ENCODE data around the gene GRIK3. TPM values are rescaled to one million over a fixed set of nuclear protein-coding genes. Genes with fewer than 3 reads are reported as not detected.

Gene GRIK3
- total RNA-seq, 2 donors from 2014 or later: 0.46 to 1.9 TPM

DNA sequence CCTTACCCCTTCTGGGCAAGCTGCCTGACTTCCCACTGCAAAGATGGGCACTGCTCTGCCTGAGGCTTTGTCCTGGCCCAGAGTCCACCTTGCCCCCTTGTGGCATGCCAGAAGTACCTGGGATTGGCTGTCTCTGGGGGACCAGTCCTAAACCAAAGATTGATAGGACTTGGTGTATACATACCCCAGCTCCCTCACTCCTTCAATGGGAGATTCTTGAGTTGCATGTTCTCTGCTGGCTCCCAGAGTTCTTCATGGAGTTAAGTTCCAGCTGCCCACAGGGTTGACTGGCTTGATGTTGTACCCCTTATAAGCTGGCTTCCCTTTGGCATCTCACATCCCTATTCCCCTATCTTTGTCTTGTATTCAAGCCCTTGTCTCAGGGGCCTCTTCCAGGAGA is 244.8 kb downstream of the GRIK3 start:
- DNase-seq: no peak
- intact Hi-C loops (cut with DNase I, micrococcal nuclease): no loop called here
- ATAC-seq: no peak

DNA sequence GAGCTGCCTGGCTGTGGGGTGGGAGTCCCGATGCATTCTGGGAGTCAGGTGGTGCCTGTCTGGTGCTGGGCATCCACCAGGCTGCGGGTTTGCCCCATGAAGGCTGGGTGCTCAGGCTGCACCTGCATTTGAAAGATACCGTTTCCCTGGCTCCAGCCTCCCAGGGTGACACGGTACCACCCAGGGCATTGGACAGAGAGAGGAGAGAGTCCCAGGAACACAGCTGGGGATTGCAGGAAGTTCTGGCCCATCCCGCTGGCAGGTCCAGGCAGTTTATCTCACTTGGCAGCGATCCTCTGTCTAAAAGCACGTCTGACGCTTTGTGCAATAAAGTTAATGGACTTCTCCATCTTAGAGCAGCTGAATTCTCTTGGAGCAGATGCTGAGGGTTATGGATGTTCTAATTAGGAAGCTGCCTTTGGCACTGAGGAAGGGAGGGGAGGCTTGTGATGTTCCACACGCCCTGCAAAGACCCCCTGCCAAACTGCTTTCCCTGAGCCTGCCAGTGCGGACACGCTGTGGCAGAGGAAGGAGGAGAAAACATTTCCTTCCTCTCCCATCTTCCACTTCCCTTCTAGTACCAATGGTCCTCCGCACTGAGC is 246.9 kb downstream of the GRIK3 start:
- intact Hi-C loops (cut with DNase I, micrococcal nuclease): no loop called here
- ATAC-seq: no peak

DNA sequence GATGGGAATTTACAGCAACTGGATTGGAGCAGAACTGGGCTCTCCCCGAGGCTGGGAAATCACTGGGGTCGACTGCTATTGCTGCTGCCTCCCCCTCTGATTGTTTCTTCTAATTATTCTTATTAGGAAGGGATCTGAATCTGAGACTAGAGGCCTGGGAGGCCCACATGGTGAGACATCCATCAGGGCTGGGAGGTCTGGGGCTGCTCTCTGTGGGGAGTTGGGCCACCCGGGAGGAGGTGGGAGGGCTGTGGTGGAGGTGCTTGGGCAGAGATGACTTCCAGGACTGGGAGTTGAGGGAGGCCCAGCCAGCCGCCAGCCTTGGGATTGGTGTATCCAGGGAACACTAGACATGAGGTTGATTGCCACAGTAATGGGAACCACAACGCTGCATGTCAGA is 247.9 kb downstream of the GRIK3 start:
- ATAC-seq (no peak), DNase-seq (no peak)
- intact Hi-C loops (cut with DNase I, micrococcal nuclease): no loop called here

More for the DNA sequence above, 246.9 kb downstream of the GRIK3 start:
- DNase-seq: no peak

DNA sequence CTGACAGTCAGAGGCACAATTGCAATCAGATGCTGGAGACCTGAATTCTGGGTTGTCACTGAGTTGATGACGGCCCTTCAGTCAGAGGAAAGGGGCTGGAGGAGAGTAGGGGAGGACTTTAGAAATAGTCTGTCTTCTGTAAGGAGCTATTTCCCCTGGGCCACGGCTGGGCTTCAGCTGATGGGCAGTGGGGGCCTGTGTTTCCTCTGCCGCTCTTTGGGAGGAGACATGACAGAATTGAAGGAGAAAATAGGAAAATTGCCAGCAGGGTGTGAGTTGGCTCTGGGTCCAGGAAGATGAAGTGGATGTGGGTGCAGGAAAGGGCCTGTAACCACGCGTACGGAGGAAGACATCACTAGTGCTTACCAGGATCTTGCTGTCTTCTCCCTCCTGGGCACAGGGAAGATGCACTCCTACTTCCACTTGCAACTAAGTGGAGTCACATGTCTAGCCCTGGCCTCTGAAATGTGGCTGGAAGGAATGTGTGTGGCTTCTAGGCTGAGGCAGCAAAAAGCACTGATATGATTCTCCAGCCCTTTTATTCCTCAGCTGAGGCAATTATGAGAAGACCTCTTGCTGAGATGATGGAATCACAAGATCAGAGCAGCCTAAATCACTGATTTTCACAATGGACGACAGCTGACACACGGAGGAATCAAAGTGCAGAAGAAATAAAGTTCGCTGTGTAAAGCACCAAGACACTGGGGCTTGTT is 250.0 kb downstream of the GRIK3 start:
- no peak for DNase-seq
- no peak for ATAC-seq
- intact Hi-C loops (cut with DNase I, micrococcal nuclease): no loop called here

- ATAC-seq (no peak), DNase-seq (no peak)
- intact Hi-C loops (cut with DNase I, micrococcal nuclease): no loop called here
Observed at GRCh38 chr1:36783475-36783874, 250.8 kb downstream of the GRIK3 start.

- intact Hi-C loops (cut with DNase I, micrococcal nuclease): no loop called here
- ATAC-seq (peak; percentile 89), DNase-seq (peak in 1 of 2 donors; percentile 18)
Observed at GRCh38 chr1:36782785-36783184, 251.5 kb downstream of the GRIK3 start.

DNA sequence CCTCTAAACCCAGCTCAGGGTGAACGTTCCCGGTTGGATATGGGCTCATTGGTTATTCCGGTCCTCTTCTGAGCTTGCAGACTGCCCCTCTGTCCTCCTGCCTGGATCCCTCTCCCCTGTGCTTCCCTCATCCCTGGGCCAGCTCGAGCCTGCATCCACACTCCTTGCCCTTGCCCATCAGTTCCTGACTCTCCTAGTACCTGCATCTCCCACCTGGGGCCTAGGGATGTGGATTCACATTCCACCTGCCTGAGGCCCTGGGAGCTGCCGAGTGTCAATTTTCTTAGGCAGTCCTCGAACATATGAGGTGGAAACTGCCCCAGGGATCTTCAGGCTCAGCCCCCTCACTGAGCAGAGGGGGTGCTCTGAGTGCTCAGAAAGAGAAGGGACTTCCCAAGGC is 252.2 kb downstream of the GRIK3 start:
- intact Hi-C loops (cut with DNase I, micrococcal nuclease): no loop called here
- ATAC-seq (no peak), DNase-seq (no peak)

GRCh38 chr1:36781098-36781497 is 253.2 kb downstream of the GRIK3 start:
- ATAC-seq (no peak), DNase-seq (no peak)
- intact Hi-C loops (cut with DNase I, micrococcal nuclease): no loop called here

DNA sequence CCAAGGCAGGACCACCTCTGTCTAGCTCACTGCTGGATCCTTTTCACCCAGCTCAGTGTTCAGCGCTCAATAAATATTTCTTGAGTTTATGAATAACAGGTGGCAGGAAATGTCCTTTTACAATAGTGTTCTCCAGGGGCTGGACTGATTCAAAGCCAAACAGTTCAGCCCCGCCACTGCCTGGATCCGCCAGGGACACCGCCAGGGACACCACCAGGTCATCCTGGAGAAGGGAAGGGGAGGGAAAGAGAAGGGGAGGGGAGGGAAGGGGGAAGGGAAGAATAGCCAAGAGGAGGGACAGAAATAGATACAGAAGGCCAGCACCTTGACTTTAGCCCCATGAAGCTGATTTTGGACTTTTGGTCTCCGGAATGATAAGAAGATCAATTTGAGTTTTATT is 255.6 kb downstream of the GRIK3 start:
- DNase-seq (no peak), ATAC-seq (no peak)
- intact Hi-C loops (cut with DNase I, micrococcal nuclease): no loop called here

DNA sequence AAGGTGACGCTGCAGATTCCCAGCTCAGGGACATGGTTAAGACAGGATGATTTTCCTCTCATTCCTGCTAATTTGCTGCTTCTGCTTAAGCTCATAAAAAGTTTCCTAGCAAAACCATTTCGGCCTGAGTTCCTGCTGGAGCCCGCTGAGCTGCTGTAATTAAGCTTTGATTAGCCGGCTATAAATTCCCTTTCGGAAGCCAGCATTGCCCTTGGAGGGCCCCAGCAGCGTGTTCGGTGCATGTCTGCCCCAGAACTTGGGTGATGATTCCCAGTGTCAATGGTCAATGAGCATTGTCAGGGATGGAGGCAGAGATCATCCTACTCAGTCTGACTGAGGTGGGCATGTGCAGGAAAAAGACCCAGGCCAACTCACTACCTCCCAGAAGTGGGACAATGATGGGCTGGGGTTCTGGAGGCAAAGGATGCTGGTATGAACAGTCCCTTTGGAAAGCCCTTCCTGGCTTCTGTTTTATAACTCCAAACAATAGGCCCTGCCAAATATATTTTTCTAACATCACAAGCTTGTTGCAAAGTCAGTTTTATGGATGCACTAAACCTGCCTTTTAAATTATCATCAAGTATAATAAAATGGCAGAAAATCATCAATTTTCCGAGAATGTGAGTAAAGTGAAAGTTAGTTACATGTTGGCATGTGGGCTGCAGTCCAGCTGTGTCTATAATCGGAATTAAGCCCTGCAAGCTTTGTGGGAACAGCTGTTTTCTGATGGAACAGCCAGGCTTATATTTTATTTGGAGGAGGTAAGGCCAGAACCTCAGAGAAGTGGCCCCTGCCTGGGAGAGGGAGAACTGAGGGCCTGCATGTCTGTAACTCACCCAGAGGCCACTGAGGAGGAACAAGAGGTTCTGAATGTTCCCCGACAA is 257.1 kb downstream of the GRIK3 start:
- ATAC-seq: no peak
- DNase-seq: no peak
- intact Hi-C loops (cut with DNase I, micrococcal nuclease): no loop called here

DNA sequence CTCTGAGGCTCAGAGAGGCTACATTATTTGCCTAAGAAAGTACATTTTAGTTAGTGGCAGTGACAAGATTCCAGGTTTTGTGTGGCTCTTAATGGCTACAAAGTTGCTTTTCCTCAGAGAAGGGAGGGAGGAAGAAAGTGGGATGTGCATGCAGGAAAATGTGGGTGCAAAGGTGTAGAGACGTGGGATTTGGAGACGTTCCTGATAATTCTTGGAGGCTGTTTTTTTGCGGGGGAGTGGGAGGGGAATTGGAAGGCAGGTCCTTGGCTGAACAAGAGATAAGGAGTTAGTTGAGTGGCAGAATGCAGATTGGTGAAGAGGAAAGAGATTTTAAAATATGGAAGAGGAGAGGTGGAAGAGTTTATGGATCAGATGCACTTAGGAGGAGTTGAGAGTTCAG is 258.1 kb downstream of the GRIK3 start:
- intact Hi-C loops (cut with DNase I, micrococcal nuclease): no loop called here
- no peak for ATAC-seq
- DNase-seq: no peak

DNA sequence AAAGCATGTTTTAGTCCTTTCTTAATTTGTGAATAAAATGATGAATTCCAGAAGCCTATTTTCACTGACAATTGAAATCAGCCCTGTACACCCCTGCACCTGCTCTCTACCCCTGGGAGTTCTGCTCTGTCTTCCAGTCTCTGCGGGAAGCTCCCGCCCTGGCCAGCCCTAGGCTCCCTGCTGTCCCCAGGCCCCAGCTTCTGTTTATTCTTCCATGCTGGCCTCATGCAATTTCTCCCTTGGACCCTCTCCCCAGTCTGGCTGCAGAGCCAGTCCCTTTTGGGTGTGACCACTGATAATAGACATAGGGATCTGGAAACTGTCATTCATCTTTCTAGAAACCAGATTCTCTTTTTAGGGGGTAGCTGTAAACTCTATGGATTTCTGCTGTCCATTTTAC is 258.6 kb downstream of the GRIK3 start:
- intact Hi-C loops (cut with DNase I, micrococcal nuclease): no loop called here
- DNase-seq (no peak), ATAC-seq (no peak)

DNA sequence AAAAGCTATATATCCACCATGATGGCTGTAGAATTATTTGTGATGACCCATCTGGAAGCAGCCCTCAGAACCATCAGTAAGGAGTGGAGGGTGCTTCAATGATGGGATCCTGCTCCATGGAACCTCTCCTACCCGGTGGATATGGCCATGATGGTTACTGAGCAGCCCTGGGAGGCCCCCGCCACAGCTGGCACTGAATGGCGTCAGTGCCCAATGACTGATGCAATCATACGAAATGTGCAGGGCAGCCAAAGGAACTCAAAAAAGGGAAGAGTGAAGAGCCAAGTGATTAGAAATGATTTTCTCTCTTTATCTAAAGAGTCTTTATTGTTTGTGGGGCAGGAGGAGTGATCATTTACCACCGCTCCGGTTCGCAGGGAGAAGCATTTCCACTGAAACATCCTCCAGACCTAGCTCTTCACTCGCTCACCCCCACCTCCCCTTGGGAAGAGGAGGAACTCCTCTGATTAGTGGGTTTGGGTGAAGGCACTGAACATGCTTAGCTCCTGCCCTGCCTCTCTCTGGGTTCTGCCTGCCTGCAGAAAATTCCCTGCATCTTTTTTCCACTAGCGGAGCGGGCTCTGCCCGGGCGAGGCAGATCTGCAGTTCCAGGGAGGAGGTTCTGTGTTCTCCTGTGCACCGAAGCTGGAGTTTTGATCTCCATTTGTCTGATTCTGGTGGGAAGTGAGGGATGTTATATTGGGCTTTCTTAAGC is 260.3 kb downstream of the GRIK3 start:
- DNase-seq (no peak), ATAC-seq (no peak)
- intact Hi-C loops (cut with DNase I, micrococcal nuclease): no loop called here

DNA sequence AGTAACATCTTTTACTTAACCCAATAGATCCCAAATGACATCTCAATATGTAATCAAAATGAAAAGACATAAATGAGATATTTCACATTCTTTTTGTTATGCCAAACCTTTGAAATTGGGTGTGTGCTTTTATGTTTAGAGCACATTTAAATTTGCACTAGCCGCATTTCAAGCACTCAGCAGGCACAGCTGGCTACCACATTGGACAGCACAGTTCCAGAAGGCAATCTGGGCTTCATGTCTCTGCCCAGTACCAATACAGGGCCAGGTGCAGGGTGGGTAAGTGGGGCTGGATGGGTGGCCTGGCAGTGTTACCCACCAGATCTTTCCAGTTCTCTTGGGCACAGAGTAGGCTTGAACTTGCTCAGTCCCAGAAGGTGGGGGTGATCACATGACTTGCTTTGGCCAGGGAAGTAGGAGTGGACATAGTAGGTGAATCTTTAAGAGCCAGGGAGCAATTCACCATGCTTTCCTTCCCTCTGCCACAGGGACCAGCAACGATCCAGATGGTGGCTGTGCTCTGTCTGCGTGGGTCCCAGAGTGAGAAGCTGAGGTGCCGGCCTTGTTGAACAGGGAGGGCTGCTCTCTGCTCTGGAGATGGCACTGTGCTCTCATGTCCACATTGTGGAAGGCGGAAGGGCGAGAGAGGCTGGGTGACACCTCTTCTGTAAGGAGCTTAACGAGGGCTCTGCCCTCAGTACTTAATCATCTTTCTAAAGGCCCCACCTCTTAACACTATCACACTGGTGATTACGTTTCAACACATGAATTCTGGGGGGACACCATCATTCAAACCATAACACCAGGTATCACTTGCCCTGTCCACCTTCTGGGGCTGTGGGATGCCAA is 261.4 kb downstream of the GRIK3 start:
- ATAC-seq (no peak), DNase-seq (no peak)
- intact Hi-C loops (cut with DNase I, micrococcal nuclease): no loop called here

GRCh38 chr1:36771660-36772284 is 262.5 kb downstream of the GRIK3 start:
- intact Hi-C loops (cut with DNase I, micrococcal nuclease): no loop called here
- DNase-seq: no peak

GRCh38 chr1:36771240-36771639 is 263.1 kb downstream of the GRIK3 start:
- intact Hi-C loops (cut with DNase I, micrococcal nuclease): no loop called here
- DNase-seq (no peak), ATAC-seq (no peak)

More at GRCh38 chr1:36771660-36772284, 262.5 kb downstream of the GRIK3 start:
- ATAC-seq: no peak

GRCh38 chr1:36769886-36770830 is 264.2 kb downstream of the GRIK3 start:
- no peak for DNase-seq
- intact Hi-C loops (cut with DNase I, micrococcal nuclease): no loop called here
- no peak for ATAC-seq
